Esophagus squamous epithelium (tissue), 4 donors: ENCODE measurements around the gene RTCB.

Source experiments
- CTCF ChIP-seq, 6 experiments: fragments of 450-650 bp in 4 of 6; fragments of 200-600 bp in 2 of 6; sonication (generic) in 2 of 6; IDR thresholded peaks; one replicate each; pipeline ENCODE4 v1.5.1; 2016 to 2019; ENCODE audit warnings: antibody characterized with exemption in 6 of 6, mild to moderate bottlenecking in 4 of 6, moderate library complexity in 4 of 6
- POLR2A ChIP-seq, 4 donors: fragments of 450-650 bp; IDR thresholded peaks; one replicate each; pipeline ENCODE4 v1.6.1; 2017; ENCODE audit warnings: antibody characterized with exemption in 4 of 4, mild to moderate bottlenecking in 4 of 4, moderate library complexity in 3 of 4

- TF ChIP-seq CTCF (IDR thresholded peaks at IDR 0.05), result no peak
- TF ChIP-seq POLR2A (IDR thresholded peaks at IDR 0.05), result no peak
Measured at GRCh38 chr22:32423664-32424063, 11.6 kb upstream of the RTCB start.
